Skin epidermis (tissue), 12 donors: ENCODE measurements around the gene FNDC3B.

ENCODE experiments used
- H3K27ac ChIP-seq, 21 experiments: fragments of 200-600 bp; sonication (generic) in 11 of 21; one replicate each; pipeline ENCODE4 v1.5.0; 2020; ENCODE audit warnings: mild to moderate bottlenecking in 3 of 21, inconsistent platforms in 2 of 21, moderate library complexity in 2 of 21
- H3K4me3 ChIP-seq, 7 experiments: fragments of 200-600 bp; sonication (generic) in 2 of 7; one replicate each; pipeline ENCODE4 v1.5.0; 2020; ENCODE audit warnings: inconsistent platforms in 2 of 7, mild to moderate bottlenecking in 2 of 7, moderate library complexity in 1 of 7

The FNDC3B gene

GRCh38 chr3:172106037-172106954, 66.9 kb downstream of the FNDC3B start:
- Histone ChIP-seq H3K4me3 (no peak overlapping the region), H3K27ac (peak overlapping the region in 11 of 21 experiments; percentile 7 to 65 (median 40))

GRCh38 chr3:172106989-172107388, 67.6 kb downstream of the FNDC3B start:
- Histone ChIP-seq H3K27ac (peak overlapping the region in 12 of 21 experiments; percentile 7 to 65 (median 40)), H3K4me3 (no peak overlapping the region)

GRCh38 chr3:172107403-172107802, 68.0 kb downstream of the FNDC3B start:
- H3K27ac ChIP-seq: peak overlapping the region in 10 of 21 experiments; percentile 0 to 65 (median 38)

GRCh38 chr3:172110127-172110779, 70.9 kb downstream of the FNDC3B start:
- H3K4me3 ChIP-seq: no peak overlapping the region
- no peak overlapping the region for H3K27ac ChIP-seq

More at GRCh38 chr3:172107403-172107802, 68.0 kb downstream of the FNDC3B start:
- no peak overlapping the region for H3K4me3 ChIP-seq

GRCh38 chr3:172111163-172111562, 71.8 kb downstream of the FNDC3B start:
- no peak overlapping the region for H3K4me3 ChIP-seq
- no peak overlapping the region for H3K27ac ChIP-seq

GRCh38 chr3:172112078-172112733, 72.8 kb downstream of the FNDC3B start:
- Histone ChIP-seq H3K27ac (no peak overlapping the region), H3K4me3 (no peak overlapping the region)

GRCh38 chr3:172112734-172113120, 73.3 kb downstream of the FNDC3B start:
- no peak overlapping the region for H3K27ac ChIP-seq

GRCh38 chr3:172113710-172114109, 74.3 kb downstream of the FNDC3B start:
- Histone ChIP-seq H3K4me3 (no peak overlapping the region), H3K27ac (peak overlapping the region in 1 of 21 experiments; percentile 13)

More at GRCh38 chr3:172112734-172113120, 73.3 kb downstream of the FNDC3B start:
- H3K4me3 ChIP-seq: no peak overlapping the region

GRCh38 chr3:172115059-172115458, 75.7 kb downstream of the FNDC3B start:
- Histone ChIP-seq H3K27ac (no peak overlapping the region), H3K4me3 (no peak overlapping the region)

GRCh38 chr3:172115787-172116186, 76.4 kb downstream of the FNDC3B start:
- H3K27ac ChIP-seq: no peak overlapping the region
- H3K4me3 ChIP-seq: no peak overlapping the region

GRCh38 chr3:172118019-172118418, 78.6 kb downstream of the FNDC3B start:
- H3K4me3 ChIP-seq: no peak overlapping the region
- H3K27ac ChIP-seq: no peak overlapping the region

- H3K4me3 ChIP-seq: no peak overlapping the region
- peak overlapping the region in 1 of 21 experiments; percentile 13 for H3K27ac ChIP-seq
Observed at GRCh38 chr3:172119266-172119969, 80.0 kb downstream of the FNDC3B start.

GRCh38 chr3:172120912-172121311, 81.5 kb downstream of the FNDC3B start:
- H3K27ac ChIP-seq: no peak overlapping the region
- H3K4me3 ChIP-seq: no peak overlapping the region

GRCh38 chr3:172121981-172122380, 82.6 kb downstream of the FNDC3B start:
- H3K27ac ChIP-seq: no peak overlapping the region
- H3K4me3 ChIP-seq: no peak overlapping the region

- H3K4me3 ChIP-seq: no peak overlapping the region
- H3K27ac ChIP-seq: peak overlapping the region in 1 of 21 experiments; percentile 11
Observed at GRCh38 chr3:172124271-172124670, 84.9 kb downstream of the FNDC3B start.

- H3K27ac ChIP-seq: peak overlapping the region in 10 of 21 experiments; percentile 2 to 50 (median 18)
- no peak overlapping the region for H3K4me3 ChIP-seq
Observed at GRCh38 chr3:172125053-172125452, 85.7 kb downstream of the FNDC3B start.

- H3K27ac ChIP-seq: peak overlapping the region in 8 of 21 experiments; percentile 2 to 50 (median 14)
- no peak overlapping the region for H3K4me3 ChIP-seq
Observed at GRCh38 chr3:172125963-172126457, 86.6 kb downstream of the FNDC3B start.

- peak overlapping the region in 10 of 21 experiments; percentile 2 to 50 (median 30) for H3K27ac ChIP-seq
- H3K4me3 ChIP-seq: no peak overlapping the region
Observed at GRCh38 chr3:172126741-172127140, 87.4 kb downstream of the FNDC3B start.

GRCh38 chr3:172127141-172127540, 87.8 kb downstream of the FNDC3B start:
- Histone ChIP-seq H3K27ac (peak overlapping the region in 8 of 21 experiments; percentile 2 to 50 (median 32)), H3K4me3 (no peak overlapping the region)
